ENCODE measurements around the gene C2orf49.

The C2orf49 gene

DNA sequence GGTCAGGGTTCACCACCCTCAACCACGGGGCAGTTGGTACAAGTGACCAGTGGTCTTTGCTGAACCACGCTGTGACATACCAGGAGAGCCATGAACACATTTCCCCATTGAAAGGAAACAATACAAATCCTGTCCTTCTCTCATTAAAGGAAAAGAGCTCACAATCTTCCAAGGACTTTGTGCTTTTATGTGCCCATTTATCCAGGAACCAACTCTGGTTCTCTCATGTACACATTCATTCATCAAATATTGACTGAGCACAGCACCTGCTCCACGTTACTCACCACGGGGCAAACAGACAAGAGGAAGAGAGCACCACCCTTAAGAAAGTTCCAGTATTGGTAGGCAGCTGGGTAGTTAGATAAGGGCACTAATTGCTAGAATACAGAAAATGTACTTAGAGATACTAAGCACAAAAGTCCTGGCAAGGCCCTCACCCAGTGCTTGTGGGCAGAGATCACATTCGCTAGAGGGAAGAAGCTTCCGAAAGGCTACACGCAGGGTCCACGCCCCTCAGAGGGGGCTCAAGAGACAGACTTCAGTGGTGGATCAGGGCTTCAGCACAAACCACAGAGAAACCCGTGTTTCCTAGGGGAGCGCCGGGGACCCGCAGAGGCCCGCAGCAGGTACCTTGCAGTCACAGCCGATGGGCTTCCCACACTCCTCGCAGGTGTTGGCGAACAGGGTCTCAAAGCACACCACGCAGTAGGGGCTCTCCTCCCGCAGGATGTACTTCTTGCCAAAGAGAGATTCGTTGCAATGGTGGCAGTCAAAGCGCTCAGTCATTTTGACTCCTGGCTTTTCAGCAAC is 48.6 kb downstream of the C2orf49 start:
- no peak for DNase-seq

DNA sequence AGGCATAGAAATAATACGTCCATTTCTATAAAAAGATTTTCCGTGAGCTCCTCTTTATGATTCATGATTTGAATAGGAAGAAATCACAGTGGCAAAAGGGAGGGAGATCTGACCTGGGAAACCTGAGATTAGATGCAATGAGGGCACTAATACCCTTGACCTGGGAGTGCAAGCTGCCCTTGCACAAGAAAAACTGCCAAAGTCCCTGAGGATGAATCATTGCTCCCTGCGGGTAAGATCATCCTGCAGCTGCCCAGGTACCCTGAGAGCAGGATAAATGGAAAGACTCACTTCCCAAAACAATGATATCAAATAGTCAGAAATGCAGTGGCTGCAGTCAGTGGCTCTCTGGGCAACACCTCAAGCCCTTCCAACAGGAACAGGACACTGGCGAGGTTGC is 49.9 kb downstream of the C2orf49 start:
- no peak for DNase-seq

GRCh38 chr2:105388971-105389381 is 51.6 kb downstream of the C2orf49 start:
- DNase-seq, result no peak

- no peak for DNase-seq
Observed at GRCh38 chr2:105390454-105390853, 53.1 kb downstream of the C2orf49 start.

- DNase-seq, result no peak
Observed at GRCh38 chr2:105391058-105391627, 53.8 kb downstream of the C2orf49 start.

- DNase-seq, result no peak
Observed at GRCh38 chr2:105391763-105392662, 54.7 kb downstream of the C2orf49 start.

- DNase-seq, result no peak
Observed at GRCh38 chr2:105393373-105394055, 56.2 kb downstream of the C2orf49 start.

- DNase-seq, result no peak
Observed at GRCh38 chr2:105394951-105395611, 57.7 kb downstream of the C2orf49 start.

DNA sequence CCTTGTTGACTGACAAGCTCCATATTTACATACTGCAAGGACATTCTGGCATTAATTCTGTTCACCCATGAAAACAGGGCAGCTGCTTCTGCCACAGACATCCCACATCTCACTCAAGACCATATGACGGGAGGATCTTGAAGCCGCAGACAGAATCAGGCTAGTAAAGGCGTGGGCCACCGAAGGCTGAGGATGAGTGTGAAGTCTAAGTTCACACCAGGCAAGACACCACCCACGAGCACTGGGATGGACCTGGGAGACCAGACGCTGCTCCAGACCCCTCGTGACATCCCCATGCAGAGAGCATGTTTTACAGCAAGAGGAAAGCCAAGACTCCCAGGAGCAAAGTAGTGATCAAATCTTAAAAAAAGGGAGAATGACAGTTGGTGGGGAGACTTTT is 58.4 kb downstream of the C2orf49 start:
- DNase-seq, result no peak

GRCh38 chr2:105396254-105397024 is 59.1 kb downstream of the C2orf49 start:
- no peak for DNase-seq

GRCh38 chr2:105397025-105397722 is 59.8 kb downstream of the C2orf49 start:
- DNase-seq, result no peak

- DNase-seq, result no peak
Observed at GRCh38 chr2:105397953-105398335, 60.6 kb downstream of the C2orf49 start.

DNA sequence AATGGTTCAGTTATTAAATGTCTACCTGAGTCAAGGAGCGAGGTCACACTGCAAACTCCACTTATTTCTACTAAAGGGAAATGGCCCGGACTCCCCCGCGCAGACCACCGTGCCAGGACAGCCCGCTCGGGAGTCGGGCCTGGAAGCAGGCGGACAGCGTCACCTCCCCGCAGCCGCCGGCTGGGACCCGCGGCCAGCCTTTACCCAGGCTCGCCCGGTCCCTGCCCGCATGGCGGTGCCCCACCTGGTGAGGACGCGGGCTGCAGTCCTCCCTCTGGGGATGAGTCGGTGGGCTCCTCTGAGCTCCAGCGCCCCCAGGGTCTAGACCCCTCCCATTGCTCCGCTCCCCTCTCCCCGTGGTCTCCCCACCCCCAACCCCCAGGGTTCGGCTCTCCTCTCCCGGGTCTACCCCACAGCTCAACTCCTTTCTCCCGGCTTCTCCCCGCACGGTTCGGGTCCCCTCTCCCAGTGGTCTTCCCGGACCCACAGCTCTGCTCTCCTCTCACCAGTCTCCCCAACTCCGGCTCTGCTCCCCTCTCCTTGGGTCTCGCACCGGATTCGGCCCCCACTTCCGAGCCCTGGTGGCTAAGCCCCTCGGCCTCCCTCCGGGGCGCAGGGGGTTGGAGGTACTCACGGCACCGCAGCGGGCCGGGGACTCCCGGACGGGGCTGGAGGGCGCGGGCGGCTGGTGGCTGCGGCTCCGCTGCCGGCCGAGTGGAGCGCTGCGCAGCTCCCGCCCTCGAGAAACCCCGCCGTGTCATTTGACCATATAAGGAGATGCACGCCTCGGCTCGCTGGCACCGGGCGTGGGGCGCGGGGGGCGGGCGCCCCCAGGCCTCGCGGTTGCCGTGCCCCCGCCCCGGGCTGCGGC is 61.2 kb downstream of the C2orf49 start, which contains the start of gene FHL2:
TSS of gene FHL2 (minus strand) at position 716 of the 871 bp plus-strand sequence. CDS start 12,535 bp downstream, outside the sequence.
- peak; percentile 60 for DNase-seq

All from NCI-H146 (cell line).